A673 (cell line): ENCODE measurements around the gene TTL.

ENCODE experiments used
- CTCF ChIP-seq: fragments of 300-800, 200-600 bp; sonication (generic); conservative IDR thresholded peaks from 2 replicates; pipeline ENCODE4 v1.5.1; 2017; ENCODE audit warnings: low read depth, mild to moderate bottlenecking, antibody characterized with exemption, low read length, moderate library complexity, mixed read lengths
- EZH2 ChIP-seq: fragments of 200-600 bp; sonication (generic); IDR thresholded peaks from 2 replicates; pipeline ENCODE4 v1.6.1; 2017; ENCODE audit warnings: borderline replicate concordance, low read depth, mild to moderate bottlenecking, mixed read lengths, antibody characterized with exemption, low read length; ENCODE audit not compliant: poor library complexity, severe bottlenecking

- TF ChIP-seq CTCF (no peak), EZH2 (no peak)
These were observed 52.9 kb downstream of the TTL start for GRCh38 chr2:112534826-112535225.
